ENCODE results near the gene PIK3R2. TPM values are rescaled to one million over a fixed set of nuclear protein-coding genes. Genes with fewer than 3 reads are reported as not detected.
A peak's percentile ranks its signal among the peaks of the same experiment; 100 is the strongest.
"Not testable (repeated sequence)": the region's sequence is repeated elsewhere in the genome, so short reads cannot be mapped to it uniquely, and the experiment has no call there.

Gene PIK3R2
- total and polyA plus RNA-seq, 2 of the 4 experiments (the other 2 are of a cell fraction), result 12.2 to 25.1 TPM

GRCh38 chr19:18208098-18208951 lies 55.4 kb downstream of the PIK3R2 start (continued):
- TF ChIP-seq SMC3 (IDR thresholded peaks at IDR 0.05; ENCODE audit: low read depth, low read length), result peak; percentile 47
- TF ChIP-seq MAFK (IDR thresholded peaks at IDR 0.05; ENCODE audit: low read depth, low read length), result no peak
- no peak for TF ChIP-seq FOS (IDR thresholded peaks at IDR 0.05; ENCODE audit: low read depth, low read length)
- no peak for TF ChIP-seq NFE2L2 (IDR thresholded peaks at IDR 0.05; ENCODE audit: low read depth, low read length)

- H4K20me1 ChIP-seq (ENCODE audit: insufficient read depth, low read length); H4K8ac ChIP-seq (ENCODE audit: low read depth in 2 of 2, low read length in 2 of 2); POLR2A ChIA-PET (ENCODE audit: unreplicated experiment); dilution Hi-C loops (cut with HindIII; ENCODE audit: low sequenced_read_pairs, unreplicated experiment); H3K9me1 ChIP-seq (ENCODE audit: insufficient read depth, low read length); H2AK9ac ChIP-seq (replicated peaks; ENCODE audit: low read depth, low read length, poor library complexity); H3K4me2 ChIP-seq (ENCODE audit: low read depth, low read length); H3K23ac ChIP-seq (ENCODE audit: low read depth, low read length); H2AFZ ChIP-seq (replicated peaks; ENCODE audit: low read length, poor library complexity); H2BK20ac ChIP-seq (ENCODE audit: low read depth, low read length); H3K9me3 ChIP-seq (ENCODE audit: control insufficient read depth, insufficient read depth, low read length); H2BK15ac ChIP-seq (ENCODE audit: low read depth, low read length); H2BK5ac ChIP-seq (ENCODE audit: low read depth, low read length, poor library complexity, severe bottlenecking); H3K56ac ChIP-seq (ENCODE audit: extremely low read depth, insufficient read depth, low read length); H3K18ac ChIP-seq (ENCODE audit: low read depth, low read length); H3K36me3 ChIP-seq (ENCODE audit: control insufficient read depth, insufficient read depth, low read length); H3K9ac ChIP-seq (ENCODE audit: low read depth, low read length); H3K14ac ChIP-seq (replicated peaks; ENCODE audit: low read depth, low read length); H3K4me3 ChIP-seq (ENCODE audit: insufficient read depth, low read depth, low read length); DNase-seq; H3K27me3 ChIP-seq (ENCODE audit: control insufficient read depth, insufficient read depth, low read length); H4K5ac ChIP-seq (ENCODE audit: low read depth, low read length); in situ Hi-C loops (cut with MboI; ENCODE audit: low sequenced_read_pairs); H3K27ac ChIP-seq (ENCODE audit: insufficient read depth, low read length); BruUV-seq (replicated peaks); ATAC-seq (ENCODE audit: low read depth): not testable (repeated sequence)
- Histone ChIP-seq H2BK120ac (ENCODE audit: low read depth, low read length) (peak overlapping the region; percentile 32; the same call in 1 of the 2 replicates), H4K91ac (ENCODE audit: insufficient read depth, low read depth, low read length) (peak overlapping the region; percentile 21; the same call in 1 of the 2 replicates), H3K4ac (ENCODE audit: low read depth, low read length) (peak overlapping the region; percentile 25), H3K4me1 (ENCODE audit: control insufficient read depth, insufficient read depth, low read length) (peaks cover 11% of the 10 kb centered on the region), H2AK5ac (ENCODE audit: low read depth, low read length) (peak overlapping the region; percentile 15; the same call in 1 of the 2 replicates), H3K79me1 (ENCODE audit: low read depth in 1 of 2, low read length in 2 of 2) (peaks cover 0 to 23% of the 10 kb centered on the region in 2 experiments; a peak in 3 of 4 replicates)
- no CpG with 5 or more reads among the region's 5 CpGs for WGBS, 2 experiments (ENCODE audit: extremely low coverage in 2 of 2, insufficient read length in 1 of 2)
- intact Hi-C loops (cut with micrococcal nuclease), result loop anchor here (2.0 to 10.0 kb wide), 2 partner anchors 69 to 205 kb away; partner anchors contain the start of gene SSBP4
- CTCF ChIA-PET, result interaction anchor here (0.5 to 1.0 kb wide), 2 partner anchors 70 to 1092 kb away, joined by 3 to 4 read pairs; no protein-coding TSS in a partner anchor
Measured at GRCh38 chr19:18209912-18210311, 56.9 kb downstream of the PIK3R2 start.
